Suprapubic skin (tissue), 4 donors: Measurements from ENCODE around the gene DNPEP. TPM values are rescaled to one million over a fixed set of nuclear protein-coding genes. Genes with fewer than 3 reads are reported as not detected.

Experiments
- DNase-seq, 2 donors: peaks; one replicate each; pipeline ENCODE4 v3.0.0-alpha.2; 2019; ENCODE audit warnings: low spot score in 2 of 2
- H3K27ac ChIP-seq: fragments of 200-600 bp; sonication (generic); one replicate; pipeline ENCODE4 v1.5.1; 2019
- H3K27me3 ChIP-seq: fragments of 200-600 bp; sonication (generic); one replicate; pipeline ENCODE4 v1.5.1; 2019
- H3K36me3 ChIP-seq: fragments of 200-600 bp; sonication (generic); one replicate; pipeline ENCODE4 v1.5.1; 2019
- H3K4me1 ChIP-seq: fragments of 200-600 bp; sonication (generic); one replicate; pipeline ENCODE4 v1.5.1; 2019
- H3K4me3 ChIP-seq: fragments of 200-600 bp; sonication (generic); one replicate; pipeline ENCODE4 v1.5.1; 2019; ENCODE audit warnings: mild to moderate bottlenecking
- H3K9me3 ChIP-seq: fragments of 200-600 bp; sonication (generic); one replicate; pipeline ENCODE4 v1.5.1; 2019
- EP300 ChIP-seq: sonication (generic); formaldehyde crosslinking; IDR thresholded peaks from one replicate; pipeline ENCODE4 v1.6.1; 2017; ENCODE audit warnings: antibody characterized with exemption
- POLR2A ChIP-seq, 2 donors: fragments of 450-650 bp; IDR thresholded peaks; one replicate each; pipeline ENCODE4 v1.6.1; 2017; ENCODE audit warnings: antibody characterized with exemption in 2 of 2, mild to moderate bottlenecking in 2 of 2, moderate library complexity in 2 of 2
- POLR2AphosphoS5 ChIP-seq, 3 donors: sonication (generic); formaldehyde crosslinking; IDR thresholded peaks; one replicate each; pipeline ENCODE4 v1.6.1; 2017; ENCODE audit warnings: antibody characterized with exemption in 3 of 3
- WGBS: methylation state at CpG from one replicate; pipeline ENCODE4 v1.1.5; 2018; 5-methylcytosine and 5-hydroxymethylcytosine counted together
- total RNA-seq, 4 donors: library from RNA; depleted of rRNA; stranded (reverse); fragments of >200 nt; gene quantifications; one replicate each; pipeline ENCODE4 v1.1.0, GENCODE V29; 2016
- TF ChIP-seq, protein P1 (sequence below), 2 donors: fragments of 200-600 bp in 1 of 2; fragments of 450-650 bp in 1 of 2; sonication (generic) in 1 of 2; IDR thresholded peaks; one replicate each; pipeline ENCODE4 v1.5.1; 2016 to 2019; ENCODE audit warnings: antibody characterized with exemption in 2 of 2, mild to moderate bottlenecking in 1 of 2, moderate library complexity in 1 of 2

Gene DNPEP
- total RNA-seq, 4 donors from 2014 or later: 66.6 to 104 (median 70.5) TPM

DNA sequence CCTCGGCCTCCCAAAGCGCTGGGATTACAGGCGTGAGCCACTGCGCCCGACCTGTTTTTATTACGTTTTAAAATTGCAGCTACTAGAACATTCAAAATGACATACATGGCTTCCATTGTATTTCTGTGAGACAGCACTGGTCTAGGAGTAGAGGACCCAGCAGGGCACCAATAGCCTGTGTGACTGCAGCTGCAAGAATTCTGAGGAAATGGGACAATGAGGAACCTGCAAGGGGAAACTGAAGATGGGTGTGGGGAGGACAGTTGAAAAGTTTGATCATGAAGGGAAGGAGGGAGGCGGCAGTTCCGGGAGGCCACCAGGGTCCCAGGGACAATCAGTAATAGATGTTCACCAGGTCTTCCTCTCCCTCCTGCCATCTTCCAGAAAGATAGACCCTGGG lies 13.9 kb upstream of the DNPEP start:
- no peak overlapping the region for H3K27ac ChIP-seq
- H3K4me3 ChIP-seq: no peak overlapping the region
- no peaks in the 10 kb centered on the region for H3K27me3 ChIP-seq
- 89% methylated on average over 8 of the region's 8 CpGs for WGBS
- H3K36me3 ChIP-seq: no peaks in the 10 kb centered on the region
- no peaks in the 10 kb centered on the region for H3K4me1 ChIP-seq
- TF ChIP-seq, protein P1, sequence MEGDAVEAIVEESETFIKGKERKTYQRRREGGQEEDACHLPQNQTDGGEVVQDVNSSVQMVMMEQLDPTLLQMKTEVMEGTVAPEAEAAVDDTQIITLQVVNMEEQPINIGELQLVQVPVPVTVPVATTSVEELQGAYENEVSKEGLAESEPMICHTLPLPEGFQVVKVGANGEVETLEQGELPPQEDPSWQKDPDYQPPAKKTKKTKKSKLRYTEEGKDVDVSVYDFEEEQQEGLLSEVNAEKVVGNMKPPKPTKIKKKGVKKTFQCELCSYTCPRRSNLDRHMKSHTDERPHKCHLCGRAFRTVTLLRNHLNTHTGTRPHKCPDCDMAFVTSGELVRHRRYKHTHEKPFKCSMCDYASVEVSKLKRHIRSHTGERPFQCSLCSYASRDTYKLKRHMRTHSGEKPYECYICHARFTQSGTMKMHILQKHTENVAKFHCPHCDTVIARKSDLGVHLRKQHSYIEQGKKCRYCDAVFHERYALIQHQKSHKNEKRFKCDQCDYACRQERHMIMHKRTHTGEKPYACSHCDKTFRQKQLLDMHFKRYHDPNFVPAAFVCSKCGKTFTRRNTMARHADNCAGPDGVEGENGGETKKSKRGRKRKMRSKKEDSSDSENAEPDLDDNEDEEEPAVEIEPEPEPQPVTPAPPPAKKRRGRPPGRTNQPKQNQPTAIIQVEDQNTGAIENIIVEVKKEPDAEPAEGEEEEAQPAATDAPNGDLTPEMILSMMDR (IDR thresholded peaks at IDR 0.05): no peak
- TF ChIP-seq POLR2AphosphoS5 (IDR thresholded peaks at IDR 0.05) (no peak), POLR2A (IDR thresholded peaks at IDR 0.05) (no peak), EP300 (no peak)
- DNase-seq: no peak
- H3K9me3 ChIP-seq: no peaks in the 10 kb centered on the region

DNA sequence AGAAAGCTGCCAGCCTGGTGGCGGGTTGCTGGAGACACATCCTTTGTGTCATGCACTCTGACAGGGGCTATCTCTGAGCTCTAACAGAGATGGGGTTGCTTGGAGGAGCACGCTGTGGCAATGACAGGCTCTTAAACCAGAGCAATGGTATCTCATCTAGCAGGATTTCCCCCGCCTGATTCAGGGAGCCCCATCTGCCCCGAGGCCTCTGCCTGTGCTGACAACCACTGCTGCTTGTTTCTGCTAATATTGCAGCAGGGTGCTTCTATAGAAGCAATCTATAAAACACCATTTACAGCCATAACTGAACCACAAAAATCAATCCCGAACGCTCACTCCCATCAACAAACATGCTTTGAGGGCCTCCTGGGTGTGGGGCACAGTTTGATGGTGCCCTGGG lies 12.8 kb upstream of the DNPEP start:
- no peaks in the 10 kb centered on the region for H3K9me3 ChIP-seq
- TF ChIP-seq, protein P1 (IDR thresholded peaks at IDR 0.05): no peak
- no peak for TF ChIP-seq EP300
- H3K4me1 ChIP-seq: no peaks in the 10 kb centered on the region
- H3K36me3 ChIP-seq: no peaks in the 10 kb centered on the region
- WGBS: 59% methylated on average over 6 of the region's 6 CpGs
- H3K4me3 ChIP-seq: no peak overlapping the region
- no peaks in the 10 kb centered on the region for H3K27me3 ChIP-seq
- DNase-seq: no peak
- no peak overlapping the region for H3K27ac ChIP-seq

DNA sequence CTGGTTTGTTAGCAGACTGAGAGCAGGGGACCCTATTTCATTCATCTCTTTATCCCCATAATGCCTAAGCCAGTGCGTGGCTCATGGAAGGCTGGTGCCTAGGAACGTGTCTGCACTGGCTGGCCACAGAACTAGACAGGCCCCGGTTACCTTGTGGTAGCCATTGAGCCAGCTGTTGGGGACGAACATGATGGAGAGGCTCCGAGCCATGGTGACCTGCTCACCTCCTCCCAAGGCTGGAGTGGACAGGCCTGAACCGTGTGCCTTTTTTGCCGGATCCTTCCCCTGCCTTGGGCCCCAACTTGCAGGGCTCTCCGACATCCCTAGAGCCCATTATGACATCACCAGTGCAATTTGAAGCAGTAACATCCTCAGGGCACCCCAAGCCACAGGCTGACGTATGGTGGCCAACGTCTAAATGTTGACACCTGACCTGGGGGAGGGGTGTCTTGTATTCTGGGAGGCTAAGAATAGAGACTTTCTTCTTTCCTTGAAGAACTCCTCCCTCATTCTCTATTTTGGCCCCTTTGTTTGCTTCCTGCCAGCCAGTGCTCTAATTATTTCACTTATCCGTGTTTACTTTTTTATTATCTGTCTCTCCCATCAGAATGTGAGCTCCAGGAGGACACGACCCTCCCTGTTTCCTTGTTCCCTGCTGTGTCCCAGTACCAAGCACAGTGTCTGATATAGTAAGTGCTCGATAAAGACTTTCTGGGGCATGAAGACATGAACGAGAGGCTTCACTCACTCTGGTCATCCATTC lies 12.2 kb upstream of the DNPEP start:
- no peak for DNase-seq
- Histone ChIP-seq H3K27ac (no peak overlapping the region), H3K4me1 (no peaks in the 10 kb centered on the region), H3K27me3 (no peaks in the 10 kb centered on the region), H3K36me3 (no peaks in the 10 kb centered on the region), H3K9me3 (no peaks in the 10 kb centered on the region), H3K4me3 (no peak overlapping the region)
- no peak for TF ChIP-seq POLR2A (IDR thresholded peaks at IDR 0.05)
- no peak for TF ChIP-seq POLR2AphosphoS5 (IDR thresholded peaks at IDR 0.05)
- no peak for TF ChIP-seq EP300
- TF ChIP-seq, protein P1 (IDR thresholded peaks at IDR 0.05): no peak
- 60% methylated on average over 13 of the region's 14 CpGs for WGBS

DNA sequence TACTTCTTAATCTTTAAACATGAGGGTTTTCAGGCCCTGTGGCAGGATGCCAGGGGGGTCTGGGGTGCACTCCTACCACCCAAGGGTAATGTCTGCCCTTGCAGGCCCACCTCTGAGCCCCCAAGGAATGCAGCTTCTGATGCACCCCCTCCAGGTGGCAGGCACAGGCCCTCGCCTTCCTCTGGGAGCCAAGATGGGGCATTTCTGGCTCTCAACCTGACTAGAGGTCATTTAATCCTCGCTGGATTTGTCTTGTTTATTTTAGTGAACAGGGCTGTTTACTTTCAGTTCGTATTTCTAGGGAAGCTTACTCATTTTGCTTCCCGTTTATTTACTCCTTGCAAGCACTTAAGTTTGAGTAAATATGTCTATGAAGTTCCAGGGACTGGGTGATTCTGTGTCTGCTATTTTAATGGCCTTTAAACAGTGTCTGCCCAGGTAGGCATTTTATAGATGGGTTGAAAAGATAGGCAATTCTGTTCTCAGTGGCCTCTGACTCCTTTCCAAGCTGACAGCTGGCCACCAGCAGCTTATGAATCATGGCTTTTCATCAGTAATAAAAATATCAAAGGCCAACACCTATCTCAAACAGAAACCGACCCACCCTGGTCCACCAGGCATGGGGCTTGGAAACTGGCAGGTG lies 11.1 kb upstream of the DNPEP start:
- no peaks in the 10 kb centered on the region for H3K36me3 ChIP-seq
- H3K9me3 ChIP-seq: no peaks in the 10 kb centered on the region
- no peak overlapping the region for H3K27ac ChIP-seq
- no peak overlapping the region for H3K4me3 ChIP-seq
- no peaks in the 10 kb centered on the region for H3K4me1 ChIP-seq
- DNase-seq: peak in 1 of 2 donors; percentile 72
- TF ChIP-seq POLR2A (IDR thresholded peaks at IDR 0.05) (no peak), POLR2AphosphoS5 (IDR thresholded peaks at IDR 0.05) (no peak), EP300 (no peak)
- TF ChIP-seq, protein P1 (IDR thresholded peaks at IDR 0.05): no peak
- no peaks in the 10 kb centered on the region for H3K27me3 ChIP-seq
- WGBS: 60% methylated on average over 5 of the region's 5 CpGs

DNA sequence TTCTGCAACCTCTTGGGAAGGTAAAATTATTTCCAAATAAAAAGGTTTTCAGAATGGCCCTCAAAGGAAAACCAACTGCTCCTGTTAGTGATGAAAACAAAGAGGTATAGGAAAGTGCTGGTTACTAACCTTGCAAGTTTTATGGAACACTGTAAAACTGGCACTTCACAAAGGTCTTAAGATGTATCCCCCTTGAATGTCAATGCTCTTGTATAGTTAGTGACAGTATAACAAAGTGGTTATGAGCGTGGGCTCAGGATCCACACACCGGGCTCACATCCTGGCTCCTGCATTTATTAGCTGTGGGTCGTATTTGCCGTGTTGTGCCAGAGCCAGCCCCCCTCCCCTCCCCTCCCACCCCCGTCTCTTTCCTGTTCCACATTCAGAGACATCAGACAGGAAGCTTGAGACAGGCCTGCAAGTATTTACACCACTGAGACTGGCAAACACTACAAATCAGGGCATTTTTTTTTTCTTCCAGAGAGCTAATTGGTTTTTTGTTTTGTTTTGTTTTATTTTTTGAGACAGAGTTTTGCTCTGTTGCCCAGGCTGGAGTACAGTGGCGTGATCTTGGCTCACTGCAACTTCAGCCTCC lies 9.2 kb upstream of the DNPEP start:
- H3K36me3 ChIP-seq: no peaks in the 10 kb centered on the region
- no peaks in the 10 kb centered on the region for H3K9me3 ChIP-seq
- WGBS: 57% methylated on average over 6 of the region's 6 CpGs

More for the DNA sequence above, 9.2 kb upstream of the DNPEP start:
- H3K4me1 ChIP-seq: no peaks in the 10 kb centered on the region
- no peak overlapping the region for H3K27ac ChIP-seq
- TF ChIP-seq EP300 (no peak), POLR2AphosphoS5 (IDR thresholded peaks at IDR 0.05) (no peak), POLR2A (IDR thresholded peaks at IDR 0.05) (no peak)
- TF ChIP-seq, protein P1 (IDR thresholded peaks at IDR 0.05): no peak
- peak in 1 of 2 donors; percentile 26 for DNase-seq
- H3K4me3 ChIP-seq: no peak overlapping the region
- H3K27me3 ChIP-seq: no peaks in the 10 kb centered on the region
